ENCODE data around the gene AP4E1. TPM values are rescaled to one million over a fixed set of nuclear protein-coding genes. Genes with fewer than 3 reads are reported as not detected.

AP4E1 gene
- total and polyA plus RNA-seq, 2 donors (not counting 3 experiments of a cell fraction or from before 2014, with no cell fraction given): 1.6 to 9.8 TPM

DNA sequence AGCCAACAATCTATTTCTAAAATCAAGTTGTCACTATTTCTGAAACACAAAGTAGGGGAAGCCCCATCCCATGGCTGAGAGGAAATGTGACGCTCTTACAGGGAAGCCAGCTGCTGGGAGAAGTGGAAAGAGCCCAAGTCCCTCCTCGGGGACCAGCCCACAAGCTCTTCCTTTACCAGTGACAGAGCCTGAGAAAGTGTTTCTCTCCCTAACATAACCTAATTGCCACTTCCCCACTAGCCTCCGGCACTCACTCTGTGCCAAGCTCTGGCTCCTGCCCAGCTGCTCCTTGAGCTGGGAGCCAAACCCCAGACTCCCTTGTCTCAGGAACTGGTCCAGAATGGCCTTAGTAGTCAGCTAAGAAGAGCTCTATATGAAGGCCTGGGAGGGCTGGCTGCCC is 143.3 kb downstream of the AP4E1 start:
- TF ChIP-seq MYC (IDR thresholded peaks at IDR 0.05; ENCODE audit: low read depth, low read length): no peak
- no peak for TF ChIP-seq GATA2 (IDR thresholded peaks at IDR 0.05; ENCODE audit: insufficient read depth, insufficient read length, low read depth, low read length)
- TF ChIP-seq POLR2AphosphoS5 (IDR thresholded peaks at IDR 0.05; ENCODE audit: insufficient read depth, low read depth, low read length): no peak
- TF ChIP-seq, protein P1, sequence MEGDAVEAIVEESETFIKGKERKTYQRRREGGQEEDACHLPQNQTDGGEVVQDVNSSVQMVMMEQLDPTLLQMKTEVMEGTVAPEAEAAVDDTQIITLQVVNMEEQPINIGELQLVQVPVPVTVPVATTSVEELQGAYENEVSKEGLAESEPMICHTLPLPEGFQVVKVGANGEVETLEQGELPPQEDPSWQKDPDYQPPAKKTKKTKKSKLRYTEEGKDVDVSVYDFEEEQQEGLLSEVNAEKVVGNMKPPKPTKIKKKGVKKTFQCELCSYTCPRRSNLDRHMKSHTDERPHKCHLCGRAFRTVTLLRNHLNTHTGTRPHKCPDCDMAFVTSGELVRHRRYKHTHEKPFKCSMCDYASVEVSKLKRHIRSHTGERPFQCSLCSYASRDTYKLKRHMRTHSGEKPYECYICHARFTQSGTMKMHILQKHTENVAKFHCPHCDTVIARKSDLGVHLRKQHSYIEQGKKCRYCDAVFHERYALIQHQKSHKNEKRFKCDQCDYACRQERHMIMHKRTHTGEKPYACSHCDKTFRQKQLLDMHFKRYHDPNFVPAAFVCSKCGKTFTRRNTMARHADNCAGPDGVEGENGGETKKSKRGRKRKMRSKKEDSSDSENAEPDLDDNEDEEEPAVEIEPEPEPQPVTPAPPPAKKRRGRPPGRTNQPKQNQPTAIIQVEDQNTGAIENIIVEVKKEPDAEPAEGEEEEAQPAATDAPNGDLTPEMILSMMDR (IDR thresholded peaks at IDR 0.05; ENCODE audit: extremely low read depth in 1 of 2, insufficient read depth in 1 of 2, low read depth in 1 of 2, low read length in 2 of 2): no peak
- no peak for TF ChIP-seq JUN (IDR thresholded peaks at IDR 0.05; ENCODE audit: borderline replicate concordance, insufficient read depth, insufficient read length, low read depth)
- no peak for TF ChIP-seq EZH2 (IDR thresholded peaks at IDR 0.05; ENCODE audit: borderline replicate concordance, low read depth, low read length, severe bottlenecking)
- TF ChIP-seq, protein P2, sequence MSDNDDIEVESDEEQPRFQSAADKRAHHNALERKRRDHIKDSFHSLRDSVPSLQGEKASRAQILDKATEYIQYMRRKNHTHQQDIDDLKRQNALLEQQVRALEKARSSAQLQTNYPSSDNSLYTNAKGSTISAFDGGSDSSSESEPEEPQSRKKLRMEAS (IDR thresholded peaks at IDR 0.05; ENCODE audit: insufficient read depth, insufficient read length): no peak
- TF ChIP-seq POLR2A (IDR thresholded peaks at IDR 0.05; ENCODE audit: low read depth, low read length): no peak
- TF ChIP-seq FOS (IDR thresholded peaks at IDR 0.05; ENCODE audit: borderline replicate concordance, insufficient read depth, low read length): no peak
- H2AFZ ChIP-seq (ENCODE audit: low read depth, low read length): no peak overlapping the region
- no peak overlapping the region for H3K27ac ChIP-seq (ENCODE audit: insufficient read depth, low read depth, low read length)
- POLR2A ChIA-PET: no interaction called here
- H3K4me1 ChIP-seq (ENCODE audit: control insufficient read depth, extremely low read depth, insufficient read depth, low read length): peaks cover 6% of the 10 kb centered on the region
- H3K27me3 ChIP-seq (ENCODE audit: control insufficient read depth in 2 of 2, insufficient read depth in 2 of 2, low read length in 2 of 2): no peaks in the 10 kb centered on the region
- intact Hi-C loops (cut with micrococcal nuclease): no loop called here
- H3K4me2 ChIP-seq (ENCODE audit: insufficient read depth, low read length): no peak overlapping the region
- CTCF ChIA-PET: interaction anchor here (1.1 to 1.6 kb wide), 4 partner anchors 8 to 141 kb away, joined by 3 read pairs; no protein-coding TSS in a partner anchor
- BruUV-seq (replicated peaks): no TSS peak
- H3K9me3 ChIP-seq (replicated peaks; ENCODE audit: control insufficient read depth, insufficient read depth, low read length): no peaks in the 10 kb centered on the region
- FAIRE-seq: no peak
- no peak for DNase-seq (ENCODE audit: low read depth, low spot score)
- H3K4me3 ChIP-seq (replicated peaks in 1 of 3; ENCODE audit: insufficient read depth in 1 of 3, low read depth in 1 of 3, low read length in 3 of 3): no peak overlapping the region
- no peak overlapping the region for H3K9ac ChIP-seq (replicated peaks; ENCODE audit: extremely low read depth, insufficient read depth, low read length)
- peaks cover 0 to 8% of the 10 kb centered on the region in 2 experiments for H3K36me3 ChIP-seq (ENCODE audit: control insufficient read depth in 2 of 2, extremely low read depth in 1 of 2, insufficient read depth in 2 of 2, low read length in 2 of 2)
- H3K79me2 ChIP-seq (ENCODE audit: control insufficient read depth, insufficient read depth, low read length): no peaks in the 10 kb centered on the region
- dilution Hi-C loops (cut with MboI; ENCODE audit: extremely low pct_ligation_motif_present, low sequenced_read_pairs): no loop called here
- H3K9me1 ChIP-seq (replicated peaks; ENCODE audit: control insufficient read depth, extremely low read depth, insufficient read depth, low read length): no peaks in the 10 kb centered on the region
- no peaks in the 10 kb centered on the region for H4K20me1 ChIP-seq (replicated peaks; ENCODE audit: control insufficient read depth, extremely low read depth, insufficient read depth, low read length)

Measured in endothelial cell of umbilical vein (primary cell).